Nephron (organoid): ENCODE data around the gene SLC2A4.

ENCODE experiments used
- H3K27ac Mint-ChIP-seq, 3 experiments: 2 replicates each; pipeline ENCODE4 v1.8.0; 2020; ENCODE audit warnings: mixed read lengths in 3 of 3, mild to moderate bottlenecking in 2 of 3, moderate library complexity in 1 of 3
- H3K27me3 Mint-ChIP-seq: 2 replicates; pipeline ENCODE4 v1.8.0; 2021; ENCODE audit warnings: low read depth, mild to moderate bottlenecking, moderate library complexity, mixed read lengths
- H3K36me3 Mint-ChIP-seq: 2 replicates; pipeline ENCODE4 v1.8.0; 2020; ENCODE audit warnings: low read depth, mixed read lengths
- H3K4me1 Mint-ChIP-seq: 2 replicates; pipeline ENCODE4 v1.8.0; 2020; ENCODE audit warnings: mixed read lengths
- H3K4me3 Mint-ChIP-seq, 3 experiments: 2 replicates each; pipeline ENCODE4 v1.8.0; 2020; ENCODE audit warnings: mild to moderate bottlenecking in 3 of 3, mixed read lengths in 3 of 3, moderate library complexity in 2 of 3
- H3K9me3 Mint-ChIP-seq: 2 replicates; pipeline ENCODE4 v1.8.0; 2020; ENCODE audit warnings: mixed read lengths
- TF ChIP-seq, protein P1 (sequence below), 3 experiments: fragments of 200-600 bp; sonication (generic); IDR thresholded peaks; one replicate each; pipeline ENCODE4 v1.5.0; 2021; ENCODE audit warnings: antibody characterized with exemption in 3 of 3; ENCODE audit not compliant: unreplicated experiment in 3 of 3

Gene SLC2A4

DNA sequence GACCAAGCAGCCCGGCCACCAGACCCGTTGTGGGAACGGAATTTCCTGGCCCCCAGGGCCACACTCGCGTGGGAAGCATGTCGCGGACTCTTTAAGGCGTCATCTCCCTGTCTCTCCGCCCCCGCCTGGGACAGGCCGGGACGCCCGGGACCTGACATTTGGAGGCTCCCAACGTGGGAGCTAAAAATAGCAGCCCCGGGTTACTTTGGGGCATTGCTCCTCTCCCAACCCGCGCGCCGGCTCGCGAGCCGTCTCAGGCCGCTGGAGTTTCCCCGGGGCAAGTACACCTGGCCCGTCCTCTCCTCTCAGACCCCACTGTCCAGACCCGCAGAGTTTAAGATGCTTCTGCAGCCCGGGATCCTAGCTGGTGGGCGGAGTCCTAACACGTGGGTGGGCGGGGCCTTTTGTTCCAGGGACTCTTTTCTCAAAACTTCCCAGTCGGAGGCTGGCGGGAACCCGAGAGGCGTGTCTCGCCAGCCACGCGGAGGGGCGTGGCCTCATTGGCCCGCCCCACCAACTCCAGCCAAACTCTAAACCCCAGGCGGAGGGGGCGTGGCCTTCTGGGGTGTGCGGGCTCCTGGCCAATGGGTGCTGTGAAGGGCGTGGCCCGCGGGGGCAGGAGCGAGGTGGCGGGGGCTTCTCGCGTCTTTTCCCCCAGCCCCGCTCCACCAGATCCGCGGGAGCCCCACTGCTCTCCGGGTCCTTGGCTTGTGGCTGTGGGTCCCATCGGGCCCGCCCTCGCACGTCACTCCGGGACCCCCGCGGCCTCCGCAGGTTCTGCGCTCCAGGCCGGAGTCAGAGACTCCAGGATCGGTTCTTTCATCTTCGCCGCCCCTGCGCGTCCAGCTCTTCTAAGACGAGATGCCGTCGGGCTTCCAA lies at the start of gene SLC2A4:
SLC2A4 (plus strand) TSS at position 645 of the 879 bp plus-strand sequence; CDS start at position 862, 217 bp downstream.
- H3K4me3 Mint-ChIP-seq: peak within 1 kb of the TSS; percentile 86 to 87 (median 86)
- peak within 1 kb of the TSS in 2 of 3 experiments; percentile 47 to 76 for H3K27ac Mint-ChIP-seq
- H3K4me1 Mint-ChIP-seq: peaks cover 16% of the 10 kb centered on the region
- peaks cover 20% of the 10 kb centered on the region for H3K27me3 Mint-ChIP-seq
- TF ChIP-seq, protein P1, sequence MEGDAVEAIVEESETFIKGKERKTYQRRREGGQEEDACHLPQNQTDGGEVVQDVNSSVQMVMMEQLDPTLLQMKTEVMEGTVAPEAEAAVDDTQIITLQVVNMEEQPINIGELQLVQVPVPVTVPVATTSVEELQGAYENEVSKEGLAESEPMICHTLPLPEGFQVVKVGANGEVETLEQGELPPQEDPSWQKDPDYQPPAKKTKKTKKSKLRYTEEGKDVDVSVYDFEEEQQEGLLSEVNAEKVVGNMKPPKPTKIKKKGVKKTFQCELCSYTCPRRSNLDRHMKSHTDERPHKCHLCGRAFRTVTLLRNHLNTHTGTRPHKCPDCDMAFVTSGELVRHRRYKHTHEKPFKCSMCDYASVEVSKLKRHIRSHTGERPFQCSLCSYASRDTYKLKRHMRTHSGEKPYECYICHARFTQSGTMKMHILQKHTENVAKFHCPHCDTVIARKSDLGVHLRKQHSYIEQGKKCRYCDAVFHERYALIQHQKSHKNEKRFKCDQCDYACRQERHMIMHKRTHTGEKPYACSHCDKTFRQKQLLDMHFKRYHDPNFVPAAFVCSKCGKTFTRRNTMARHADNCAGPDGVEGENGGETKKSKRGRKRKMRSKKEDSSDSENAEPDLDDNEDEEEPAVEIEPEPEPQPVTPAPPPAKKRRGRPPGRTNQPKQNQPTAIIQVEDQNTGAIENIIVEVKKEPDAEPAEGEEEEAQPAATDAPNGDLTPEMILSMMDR (IDR thresholded peaks at IDR 0.05; ENCODE audit: unreplicated experiment in 3 of 3): no peak
- no peaks in the 10 kb centered on the region for H3K9me3 Mint-ChIP-seq
- peaks cover 2% of the 10 kb centered on the region for H3K36me3 Mint-ChIP-seq

DNA sequence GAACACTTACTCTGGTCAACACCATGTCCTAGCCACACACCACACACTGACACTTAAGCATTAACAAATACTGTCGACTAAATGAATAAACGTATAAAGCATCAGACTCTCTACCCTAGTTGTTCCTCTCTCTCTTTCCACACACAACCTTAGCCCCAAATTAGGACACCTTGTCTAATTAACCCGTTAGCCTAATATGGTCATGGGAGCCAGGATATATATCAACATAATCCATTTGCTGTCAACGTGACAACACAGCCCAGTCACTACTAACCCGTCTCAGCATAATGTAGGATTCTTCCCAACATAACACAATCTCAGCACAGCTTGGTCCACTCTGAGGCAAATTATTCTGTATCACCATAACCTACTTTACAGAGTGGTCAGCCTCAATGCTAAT lies 49.4 kb upstream of the SLC2A4 start:
- Mint-ChIP-seq H3K4me1 (peaks cover 31% of the 10 kb centered on the region), H3K27ac (peak overlapping the region in 2 of 3 experiments; percentile 23 to 25), H3K36me3 (peaks cover 64% of the 10 kb centered on the region), H3K27me3 (no peaks in the 10 kb centered on the region), H3K4me3 (peak overlapping the region; percentile 53 to 100 (median 68)), H3K9me3 (no peaks in the 10 kb centered on the region)
- TF ChIP-seq, protein P1 (IDR thresholded peaks at IDR 0.05; ENCODE audit: unreplicated experiment in 3 of 3): no peak

DNA sequence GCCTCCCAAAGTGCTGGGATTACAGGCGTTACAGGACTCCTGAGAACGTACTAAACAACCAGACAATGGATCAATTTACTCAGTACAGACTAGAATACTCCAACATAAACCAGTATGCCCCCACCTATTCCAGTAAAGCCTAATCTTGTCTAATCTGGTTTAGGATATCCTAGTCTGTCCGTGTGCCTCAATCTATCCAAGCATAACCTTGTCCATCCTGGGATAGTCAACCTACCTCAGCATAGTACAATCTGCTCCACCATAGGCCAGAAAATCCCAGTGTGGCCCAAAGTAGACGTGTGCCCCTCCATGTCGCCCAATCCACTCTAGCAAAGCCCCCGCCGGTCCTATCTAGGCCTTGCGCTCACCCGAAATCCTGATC lies 47.8 kb upstream of the SLC2A4 start:
- H3K27me3 Mint-ChIP-seq: no peaks in the 10 kb centered on the region
- H3K4me3 Mint-ChIP-seq: peak overlapping the region; percentile 96 to 100 (median 96)
- H3K27ac Mint-ChIP-seq: peak overlapping the region; percentile 96 to 99 (median 98)
- peaks cover 55% of the 10 kb centered on the region for H3K36me3 Mint-ChIP-seq
- H3K4me1 Mint-ChIP-seq: peaks cover 35% of the 10 kb centered on the region
- no peaks in the 10 kb centered on the region for H3K9me3 Mint-ChIP-seq
- TF ChIP-seq, protein P1 (IDR thresholded peaks at IDR 0.05; ENCODE audit: unreplicated experiment in 3 of 3): no peak

DNA sequence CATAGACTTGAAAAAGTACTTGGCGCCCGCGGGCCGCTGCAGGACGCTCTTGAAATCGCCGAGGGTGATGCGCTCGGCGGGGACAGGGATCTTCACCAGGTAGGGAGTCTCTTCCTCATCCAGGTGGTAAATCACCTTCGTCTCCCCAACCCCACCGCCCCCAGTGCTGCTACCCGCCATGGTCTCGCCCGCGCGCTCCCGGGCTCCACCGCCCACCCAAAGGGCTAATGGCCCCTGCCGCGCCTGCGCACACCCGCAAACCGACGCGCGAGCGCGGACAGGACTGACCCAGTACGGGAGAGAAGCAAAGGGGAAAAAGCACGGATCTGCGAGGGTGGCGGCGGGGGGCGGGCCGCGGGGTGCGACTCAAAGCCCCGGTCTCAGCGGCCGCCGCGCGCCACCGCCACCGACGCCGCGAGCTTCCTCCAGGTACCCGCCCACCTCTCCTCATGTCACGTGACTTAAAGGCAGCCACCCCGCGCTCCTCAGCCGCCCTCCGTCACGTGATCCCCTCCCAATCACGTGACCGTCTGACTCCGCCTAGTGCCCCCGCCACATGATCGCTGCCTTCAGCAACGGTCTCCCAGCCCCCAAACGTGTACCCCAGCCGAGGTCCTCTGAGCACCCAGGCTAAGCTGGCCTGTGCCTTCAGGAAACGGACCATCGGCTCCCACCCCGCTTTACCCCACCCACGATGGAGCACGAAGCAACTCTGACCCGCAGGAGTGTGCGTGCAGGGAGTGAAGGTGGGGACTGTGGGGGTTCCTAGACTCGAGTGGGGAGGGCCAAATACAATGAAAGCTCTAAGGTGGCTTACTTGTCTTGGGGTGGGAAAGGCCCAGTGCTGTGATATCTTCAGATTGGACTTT lies 47.2 kb upstream of the SLC2A4 start, which contains the start of gene DVL2:
DVL2 (minus strand) TSS at position 435 of the 869 bp plus-strand sequence; CDS start at position 180, 255 bp downstream.
- TF ChIP-seq, protein P1 (IDR thresholded peaks at IDR 0.05; ENCODE audit: unreplicated experiment in 3 of 3): no peak
- Mint-ChIP-seq H3K27ac (peak within 1 kb of the TSS; percentile 96 to 99 (median 98)), H3K9me3 (no peaks in the 10 kb centered on the region), H3K4me3 (peak within 1 kb of the TSS; percentile 96 to 100 (median 96)), H3K27me3 (no peaks in the 10 kb centered on the region), H3K36me3 (peaks cover 48% of the 10 kb centered on the region), H3K4me1 (peaks cover 35% of the 10 kb centered on the region)

DNA sequence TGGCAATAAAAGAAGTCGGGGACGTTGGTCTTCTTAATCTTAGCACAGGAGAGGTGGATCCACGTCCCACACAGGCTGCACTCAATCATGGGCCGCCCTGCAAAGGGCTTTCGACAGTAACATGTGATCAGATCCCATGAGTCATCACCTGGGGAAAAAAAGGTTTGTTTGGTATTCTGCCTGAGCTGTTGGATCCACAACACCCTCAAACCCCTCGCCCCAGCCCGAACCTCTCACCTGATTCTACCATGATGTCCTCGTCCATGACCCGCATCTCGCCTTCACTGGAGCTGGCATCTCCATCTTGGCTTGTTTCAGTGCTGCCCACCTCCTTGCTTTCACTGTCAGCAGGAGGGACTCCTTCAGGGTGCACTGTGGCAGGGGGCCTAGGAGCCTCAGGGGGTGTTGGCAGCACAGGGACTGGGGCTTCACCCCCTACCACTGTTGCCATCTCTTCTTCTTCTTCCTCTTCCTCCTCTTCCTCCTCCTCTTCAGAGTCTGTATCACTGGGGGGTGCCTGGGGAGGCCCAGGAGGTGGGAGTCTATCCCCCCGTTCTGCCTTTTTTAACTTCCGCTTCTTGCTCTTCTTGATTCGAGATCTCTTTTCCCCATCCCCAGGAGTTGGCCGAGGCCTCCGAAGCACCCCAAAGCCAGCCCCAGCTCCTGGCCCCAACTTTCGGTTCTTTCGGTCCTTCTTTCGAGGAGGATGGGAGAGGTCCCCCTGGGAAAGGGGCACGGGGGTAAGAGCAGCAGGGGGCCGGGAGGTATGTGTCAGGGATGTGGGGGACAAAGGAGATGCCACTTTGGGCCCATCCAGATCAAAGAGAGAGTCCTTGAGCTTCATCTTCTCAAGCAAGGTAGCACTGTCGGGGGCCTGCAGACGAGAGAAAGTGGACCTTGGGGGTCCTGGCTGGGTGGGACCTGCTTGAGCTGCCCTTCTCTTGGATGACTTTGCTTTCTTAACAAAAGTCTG lies 45.5 kb upstream of the SLC2A4 start:
- peaks cover 47% of the 10 kb centered on the region for H3K36me3 Mint-ChIP-seq
- TF ChIP-seq, protein P1 (IDR thresholded peaks at IDR 0.05; ENCODE audit: unreplicated experiment in 3 of 3): no peak
- no peaks in the 10 kb centered on the region for H3K27me3 Mint-ChIP-seq
- peaks cover 50% of the 10 kb centered on the region for H3K4me1 Mint-ChIP-seq
- no peaks in the 10 kb centered on the region for H3K9me3 Mint-ChIP-seq
- H3K27ac Mint-ChIP-seq: peak overlapping the region; percentile 62 to 99 (median 99)
- peak overlapping the region; percentile 96 to 100 (median 96) for H3K4me3 Mint-ChIP-seq
